NCI-H526 (cell line): ENCODE data around the gene MUC12.
"Not testable (repeated sequence)": the region's sequence is repeated elsewhere in the genome, so short reads cannot be mapped to it uniquely, and the experiment has no call there.

Source experiments
- DNase-seq, 2 experiments: peaks; one replicate each; lab custom pipeline; 2025; lab: John Stamatoyannopoulos, UW

The MUC12 gene

GRCh38 chr7:100962537-100962936 lies 6.8 kb upstream of the MUC12 start:
- DNase-seq: no peak

DNA sequence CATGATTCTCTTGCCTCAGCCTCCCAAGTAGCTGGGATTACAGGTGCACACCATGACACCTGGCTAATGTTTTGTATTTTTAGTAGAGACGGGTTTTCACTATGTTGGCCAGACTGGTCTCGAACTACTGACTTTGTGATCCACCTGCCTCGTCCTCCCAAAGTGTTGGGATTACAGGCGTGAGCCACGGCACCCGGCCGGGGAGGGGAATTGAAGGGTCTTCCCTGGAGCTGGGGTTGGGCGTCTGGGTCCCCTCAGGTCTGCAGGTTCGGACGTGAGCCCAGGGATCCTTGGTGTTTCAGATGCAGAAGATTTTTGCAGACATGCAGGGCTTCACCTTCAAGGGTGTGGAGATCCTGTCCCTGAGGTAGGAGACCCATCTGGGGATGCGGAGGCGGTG lies 6.0 kb upstream of the MUC12 start:
- no peak for DNase-seq

- DNase-seq: no peak
Observed at GRCh38 chr7:100963874-100964273, 5.5 kb upstream of the MUC12 start.

GRCh38 chr7:100964630-100965029 lies 4.7 kb upstream of the MUC12 start:
- no peak for DNase-seq

DNA sequence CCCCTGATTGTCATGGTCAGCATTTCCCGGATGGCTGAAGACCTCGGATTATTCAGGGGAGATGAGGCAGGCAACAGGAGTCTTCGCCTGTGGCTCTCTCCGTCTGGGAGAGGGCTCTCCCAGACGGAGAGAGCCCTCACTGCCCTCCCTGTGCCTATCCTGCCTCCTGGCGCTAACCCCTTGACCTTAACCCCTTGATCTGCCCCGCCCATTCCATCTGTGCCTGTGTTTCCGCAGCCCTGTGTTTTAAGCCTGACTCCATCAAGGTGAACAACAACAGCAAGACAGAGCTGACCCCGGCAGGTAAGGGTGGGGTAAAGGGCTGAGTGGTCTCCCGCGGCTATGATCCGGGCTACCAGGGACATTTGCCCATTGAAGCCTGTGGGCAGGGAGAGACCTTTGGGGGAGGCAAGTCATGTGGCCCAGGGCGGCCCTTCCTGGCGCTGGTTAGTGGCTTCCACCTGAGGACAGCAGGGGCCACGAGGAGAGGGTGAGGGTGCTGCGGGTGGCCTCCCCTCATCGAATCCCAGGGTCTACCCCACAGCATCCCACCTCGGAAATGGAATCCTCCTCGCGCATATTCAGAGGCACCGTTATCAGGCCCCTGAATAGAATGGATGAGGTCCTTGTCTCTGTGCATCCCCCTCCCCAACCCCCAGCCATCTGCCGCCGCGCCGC lies 4.2 kb upstream of the MUC12 start:
- DNase-seq: no peak

GRCh38 chr7:100965723-100966541 lies 3.4 kb upstream of the MUC12 start:
- DNase-seq: no peak

DNA sequence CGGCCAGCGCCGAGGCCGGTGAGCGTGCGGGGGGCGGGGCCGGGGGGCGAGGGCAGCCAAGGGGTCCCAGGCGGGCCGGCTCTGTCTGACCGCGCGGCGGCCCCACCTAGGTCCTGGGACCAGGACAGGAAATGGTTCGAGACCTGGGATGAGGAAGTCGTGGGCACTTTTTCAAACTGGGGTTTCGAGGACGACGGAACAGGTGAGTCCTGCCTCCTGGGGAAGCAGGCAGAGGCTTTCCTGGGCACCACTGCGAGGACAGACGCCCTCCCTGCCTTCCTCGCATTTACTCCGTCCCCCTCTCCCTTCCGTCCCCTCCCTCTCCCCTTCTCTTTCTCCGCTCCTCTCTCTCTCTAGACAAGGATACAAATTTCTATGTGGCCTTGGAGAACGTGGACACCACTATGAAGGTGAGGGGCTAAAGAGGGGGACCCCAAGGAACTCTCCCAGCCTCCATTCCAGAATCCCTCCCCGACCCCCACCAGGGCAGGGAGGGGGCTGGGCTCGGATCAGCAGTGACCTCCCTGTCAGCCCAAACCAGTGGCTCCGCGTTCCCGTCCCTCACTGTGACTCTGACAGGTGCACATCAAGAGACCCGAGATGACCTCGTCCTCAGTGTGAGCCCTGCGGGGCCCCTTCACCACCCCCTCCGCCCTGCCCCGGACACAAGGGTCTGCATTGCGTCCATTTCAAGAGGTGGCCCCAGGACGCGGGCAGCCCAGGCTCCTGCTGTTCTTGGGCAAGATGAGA lies 2.6 kb upstream of the MUC12 start:
- DNase-seq: no peak

DNA sequence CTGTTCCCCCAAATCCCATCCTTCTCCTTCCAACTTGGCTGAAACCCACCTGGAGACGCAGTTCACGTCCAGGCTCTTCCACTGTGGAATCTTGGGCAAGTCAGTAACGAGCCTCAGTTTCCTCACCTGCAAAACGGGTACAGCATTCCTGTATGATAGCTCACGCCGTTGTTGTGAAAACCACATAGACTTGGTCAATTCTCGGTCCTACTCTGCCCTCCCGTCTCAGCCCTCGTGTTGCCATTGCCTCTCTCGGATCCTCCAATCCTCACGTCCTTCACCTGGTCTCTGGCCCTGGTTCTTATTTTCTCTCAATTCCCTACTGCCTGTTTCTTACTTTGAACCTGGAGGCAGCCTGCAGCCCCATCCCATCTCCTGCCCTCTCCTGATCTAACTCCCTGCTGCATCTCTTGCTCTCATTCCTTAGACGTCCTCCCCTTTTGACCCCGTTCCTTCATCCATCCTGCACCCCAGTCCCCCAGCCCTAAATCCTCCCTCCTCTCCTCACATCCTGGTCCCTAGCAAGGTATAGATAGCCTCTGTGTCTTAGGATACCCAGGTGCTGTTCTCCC lies 2.0 kb upstream of the MUC12 start:
- DNase-seq: no peak

DNA sequence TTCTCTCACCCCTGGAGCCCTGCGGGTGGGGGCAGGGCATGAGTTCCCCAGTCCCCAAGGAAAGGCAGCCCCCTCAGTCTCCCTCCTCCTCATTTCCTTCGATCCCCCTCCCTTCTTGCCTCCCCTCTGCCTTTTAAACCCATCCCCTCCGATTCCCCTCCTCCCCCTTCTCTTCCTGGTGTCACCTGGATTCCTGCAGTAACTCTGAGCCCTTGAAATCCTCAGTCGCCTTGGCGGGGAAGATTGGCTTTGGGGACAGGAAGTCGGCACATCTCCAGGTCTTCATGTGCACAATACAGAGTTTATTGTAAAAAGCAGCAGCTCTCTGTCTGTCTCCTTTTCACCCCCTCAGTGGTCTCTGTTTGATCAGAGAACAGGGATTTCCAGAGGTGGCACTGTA lies 1.3 kb upstream of the MUC12 start:
- no peak for DNase-seq

GRCh38 chr7:100968650-100969049 lies 715 bp upstream of the MUC12 start:
- no peak for DNase-seq

DNA sequence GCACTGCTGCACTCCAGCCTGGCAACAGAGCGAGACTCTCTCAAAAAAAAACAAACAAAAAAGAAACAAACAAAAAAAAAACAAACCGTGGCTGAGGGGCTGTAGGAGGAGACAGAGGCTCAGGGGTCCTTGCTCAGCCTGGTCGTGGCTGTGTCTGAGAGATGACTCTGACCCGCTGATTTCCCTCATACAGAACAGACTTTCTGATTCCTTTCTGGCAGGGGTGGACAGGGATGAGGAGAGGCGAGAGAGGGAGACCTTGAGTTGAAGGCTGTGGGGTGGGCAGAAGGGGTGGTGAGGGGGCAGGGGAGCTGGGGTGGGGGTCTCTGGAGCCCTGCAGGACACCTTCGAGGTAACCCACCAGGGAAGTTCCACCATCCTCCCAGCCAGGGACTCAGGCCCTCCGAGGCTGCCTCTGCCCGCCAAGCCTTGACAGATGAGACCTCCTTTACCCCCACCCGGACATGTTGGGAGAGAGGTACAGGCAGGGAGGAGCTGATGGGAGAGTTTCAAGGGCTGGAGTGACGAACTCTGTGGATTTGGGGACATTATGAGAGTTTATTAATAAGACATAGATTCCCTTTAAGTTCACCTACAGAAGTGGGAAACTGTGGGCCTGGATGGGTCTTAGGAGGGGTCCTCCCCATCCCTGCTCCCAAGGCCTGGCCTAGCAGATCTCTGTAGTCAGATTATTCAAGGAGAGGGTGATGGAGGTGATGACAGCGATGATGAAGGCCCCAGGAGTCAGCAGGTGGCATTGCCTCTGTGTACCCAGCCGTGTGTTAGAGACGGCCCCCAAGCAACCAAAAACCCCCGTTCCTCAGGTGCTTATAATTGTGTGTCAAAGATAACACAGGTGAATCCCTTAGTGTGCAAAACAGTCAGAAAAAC lies 2.0 kb downstream of the MUC12 start:
- no peak for DNase-seq

GRCh38 chr7:100972002-100972347 lies 2.6 kb downstream of the MUC12 start:
- no peak for DNase-seq

DNA sequence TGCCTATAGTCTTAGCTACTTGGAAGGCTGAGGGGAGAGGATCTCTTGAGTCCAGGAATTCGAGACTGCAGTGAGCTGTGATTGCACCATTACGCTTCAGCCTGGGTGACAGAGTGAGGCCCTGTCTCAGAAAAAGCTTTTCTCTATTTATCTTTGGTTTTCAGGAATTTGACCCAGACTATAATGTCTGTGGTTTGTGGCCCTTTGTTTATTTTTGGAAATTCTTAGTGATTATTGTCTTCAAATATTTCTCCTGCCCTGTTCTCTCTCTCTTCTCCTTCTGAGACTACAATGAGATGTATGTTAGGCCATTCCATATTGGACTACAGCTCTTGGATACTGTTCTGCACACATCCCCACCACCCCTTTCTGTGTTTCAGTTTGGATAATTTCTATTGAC lies 4.7 kb downstream of the MUC12 start:
- DNase-seq: no peak

DNA sequence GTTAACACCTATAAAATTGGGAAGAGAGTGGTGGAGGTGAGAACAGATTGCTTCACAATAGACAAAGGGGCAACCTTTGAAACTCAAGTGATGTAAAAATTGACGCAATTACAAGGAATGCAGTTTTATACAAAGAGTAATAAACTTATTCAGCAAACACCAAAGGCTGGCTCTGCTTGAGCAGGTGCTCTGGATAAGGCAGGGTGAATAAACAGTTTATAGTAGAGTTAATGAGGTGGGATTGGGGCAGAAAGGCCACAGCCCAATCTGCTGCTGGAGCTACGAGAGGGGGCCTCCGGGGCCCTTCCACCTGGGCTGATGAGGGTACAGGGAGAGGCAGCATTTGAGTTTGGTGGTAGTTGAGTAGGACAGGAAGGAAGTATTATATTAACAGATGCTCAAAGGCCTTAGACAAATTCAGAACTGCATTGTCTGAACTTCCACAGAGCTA lies 6.0 kb downstream of the MUC12 start:
- no peak for DNase-seq

DNA sequence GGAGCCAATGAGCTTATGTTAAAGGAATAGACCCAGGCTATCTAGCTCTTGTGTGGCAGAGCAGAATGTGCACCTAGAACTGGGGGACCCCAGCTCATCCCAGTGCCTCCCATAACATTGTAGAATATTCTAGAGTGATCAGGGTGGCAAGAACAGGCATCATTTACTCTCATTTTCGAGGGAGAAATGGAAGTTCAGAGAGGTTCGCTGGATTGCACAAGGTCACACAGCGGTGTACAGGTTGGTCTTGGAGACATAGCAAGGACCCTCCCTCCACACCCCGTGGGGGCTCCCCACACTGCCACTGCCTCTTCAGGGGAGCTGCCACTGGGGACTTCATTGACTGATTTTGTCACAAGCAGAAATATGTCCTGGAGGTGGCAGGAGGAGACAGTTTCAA lies 8.9 kb downstream of the MUC12 start:
- DNase-seq: no peak

DNA sequence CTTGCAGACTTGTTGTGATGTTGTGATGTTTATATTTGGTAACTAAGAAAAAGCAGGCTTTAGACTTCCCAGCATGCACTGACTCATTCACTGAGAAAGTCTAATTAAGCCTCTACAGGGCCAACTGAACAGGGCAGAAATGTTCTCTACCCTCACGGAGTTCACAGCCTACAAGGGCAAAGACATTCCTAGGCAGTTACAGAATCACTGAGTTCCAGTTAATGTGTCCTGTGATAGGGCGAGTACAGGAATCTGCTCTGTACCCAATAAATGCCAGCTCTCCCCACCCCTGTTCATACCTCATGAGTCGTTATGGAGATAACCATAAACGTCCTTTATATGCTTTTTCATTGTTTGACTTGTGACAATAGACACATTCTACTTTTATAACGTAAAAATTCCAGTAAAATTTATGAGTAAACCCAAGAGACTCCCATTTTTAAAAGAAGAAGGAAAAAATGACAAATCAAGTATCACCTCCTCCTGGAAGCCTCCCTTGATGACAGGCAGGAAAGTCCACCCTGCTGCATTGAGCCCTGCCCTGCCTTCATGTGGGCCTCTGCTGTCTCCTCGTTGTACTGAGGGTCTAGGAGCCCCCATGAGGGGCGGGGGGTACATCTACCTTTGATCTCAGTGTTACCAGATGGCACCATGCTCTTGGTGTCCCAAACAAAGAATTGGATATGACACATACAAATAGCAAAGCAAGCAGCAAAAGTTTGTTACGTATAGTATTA lies 14.3 kb downstream of the MUC12 start:
- DNase-seq: no peak

DNA sequence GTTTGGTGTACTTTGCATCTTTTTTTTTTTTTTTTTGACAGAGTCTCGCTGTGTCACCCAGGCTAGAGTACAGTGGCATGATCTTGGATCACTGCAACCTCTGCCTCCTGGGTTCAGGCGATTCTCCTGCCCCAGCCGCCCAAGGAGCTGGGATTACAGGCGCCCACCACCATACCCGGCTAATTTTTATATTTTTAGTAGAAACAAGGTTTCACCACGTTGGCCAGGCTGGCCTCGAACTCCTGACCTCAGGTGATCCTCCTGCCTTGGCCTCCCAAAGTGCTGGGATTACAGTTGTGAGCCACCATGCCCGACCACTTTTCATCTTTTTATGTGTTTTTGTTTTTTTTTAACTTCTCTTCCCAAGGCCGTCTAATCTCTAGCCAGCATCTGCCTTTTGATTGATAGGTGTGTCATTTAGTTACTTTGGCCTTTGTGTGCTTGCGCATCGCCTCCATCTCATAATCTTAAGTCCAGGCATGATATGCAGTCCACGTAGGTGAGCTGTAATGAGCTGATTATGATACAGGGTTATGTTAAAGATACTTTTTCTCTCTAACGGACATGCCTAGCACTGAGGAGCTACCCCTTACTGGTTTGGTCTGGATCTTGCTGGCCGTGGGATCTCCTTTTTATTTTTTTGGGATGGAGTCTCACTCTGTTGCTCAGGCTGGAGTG lies 15.0 kb downstream of the MUC12 start:
- DNase-seq: not testable (repeated sequence)

GRCh38 chr7:100985033-100985797 lies 15.8 kb downstream of the MUC12 start:
- DNase-seq: not testable (repeated sequence)

DNA sequence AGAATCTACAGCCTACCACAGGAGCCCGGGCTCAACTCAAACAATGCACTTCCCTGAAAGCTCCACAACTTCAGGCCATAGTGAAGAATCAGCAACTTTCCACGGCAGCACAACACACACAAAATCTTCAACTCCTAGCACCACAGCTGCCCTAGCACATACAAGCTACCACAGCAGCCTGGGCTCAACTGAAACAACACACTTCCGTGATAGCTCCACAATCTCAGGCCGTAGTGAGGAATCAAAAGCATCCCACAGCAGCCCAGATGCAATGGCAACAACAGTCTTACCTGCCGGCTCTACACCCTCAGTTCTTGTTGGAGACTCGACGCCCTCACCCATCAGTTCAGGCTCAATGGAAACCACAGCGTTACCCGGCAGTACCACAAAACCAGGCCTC lies 22.3 kb downstream of the MUC12 start:
- DNase-seq: no peak
